LoVo (cell line): ENCODE results near the gene ERI2.
"Not testable (repeated sequence)": the region's sequence is repeated elsewhere in the genome, so short reads cannot be mapped to it uniquely, and the experiment has no call there.

Experiments used
- DNase-seq: peaks from one replicate; pipeline ENCODE4 v3.0.0-alpha.2; 2016; ENCODE audit warnings: low spot score

ERI2 gene

GRCh38 chr16:20763461-20764232, 42.6 kb downstream of the ERI2 start, which contains the start of gene ACSM3:
ACSM3 (plus strand) TSS chr16:20764014; CDS start chr16:20770035, 6,021 bp downstream.
- peak; percentile 92 for DNase-seq

- no peak for DNase-seq
Measured at GRCh38 chr16:20762404-20763123, 43.7 kb downstream of the ERI2 start.

GRCh38 chr16:20761175-20761574, 45.1 kb downstream of the ERI2 start:
- no peak for DNase-seq

- no peak for DNase-seq
Measured at GRCh38 chr16:20760346-20760745, 45.9 kb downstream of the ERI2 start.

DNA sequence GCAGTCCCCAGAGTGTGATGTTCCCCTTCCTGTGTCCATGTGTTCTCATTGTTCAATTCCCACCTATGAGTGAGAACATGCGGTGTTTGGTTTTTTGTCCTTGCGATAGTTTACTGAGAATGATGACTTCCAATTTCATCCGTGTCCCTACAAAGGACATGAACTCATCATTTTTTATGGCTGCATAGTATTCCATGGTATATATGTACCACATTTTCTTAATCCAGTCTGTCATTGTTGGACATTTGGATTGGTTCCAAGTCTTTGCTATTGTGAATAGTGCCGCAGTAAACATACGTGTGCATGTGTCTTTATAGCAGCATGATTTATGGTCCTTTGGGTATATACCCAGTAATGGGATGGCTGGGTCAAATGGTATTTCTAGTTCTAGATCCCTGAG, 50.5 kb downstream of the ERI2 start:
- DNase-seq, result not testable (repeated sequence)

DNA sequence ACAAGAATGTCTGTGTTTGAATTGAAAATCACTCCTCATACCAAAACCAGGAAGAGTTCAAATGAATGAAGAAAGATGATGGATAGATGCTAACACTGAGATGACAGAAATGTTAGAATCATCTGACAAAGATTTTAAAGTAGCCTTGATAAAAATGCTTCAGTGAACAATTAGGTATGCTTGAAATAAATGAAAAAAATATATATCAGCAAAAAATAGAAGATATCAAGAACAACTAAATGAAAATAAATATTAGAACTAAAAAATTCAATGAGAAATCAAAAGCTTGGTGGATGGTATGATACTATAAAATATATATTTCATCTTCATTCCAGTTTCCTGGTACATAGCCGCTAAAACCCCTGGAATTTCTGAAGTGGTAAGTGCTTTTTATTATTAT, 51.0 kb downstream of the ERI2 start:
- DNase-seq, result no peak

- DNase-seq, result no peak
Measured at GRCh38 chr16:20753727-20754126, 52.5 kb downstream of the ERI2 start.

GRCh38 chr16:20750558-20750957, 55.7 kb downstream of the ERI2 start:
- DNase-seq, result no peak

DNA sequence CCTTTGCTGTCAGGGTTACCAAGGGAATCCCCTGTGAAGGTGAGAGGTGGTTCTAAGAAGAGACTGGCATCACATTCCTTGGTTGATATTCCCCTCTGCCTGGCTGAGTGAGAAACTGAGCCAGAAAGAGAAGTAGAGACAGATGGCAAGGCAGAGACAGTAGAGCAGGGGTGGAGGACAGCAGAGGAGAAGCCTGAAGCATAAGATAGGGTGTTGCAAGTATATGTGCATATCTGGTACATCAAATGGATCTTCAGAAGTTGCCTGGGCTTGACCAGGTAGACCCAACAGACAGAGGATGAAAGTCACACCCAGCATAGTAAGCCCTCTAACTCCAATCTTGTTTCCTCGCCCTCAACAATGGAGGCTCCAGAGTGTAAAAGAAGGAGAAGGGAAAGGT, 56.8 kb downstream of the ERI2 start:
- DNase-seq, result no peak

DNA sequence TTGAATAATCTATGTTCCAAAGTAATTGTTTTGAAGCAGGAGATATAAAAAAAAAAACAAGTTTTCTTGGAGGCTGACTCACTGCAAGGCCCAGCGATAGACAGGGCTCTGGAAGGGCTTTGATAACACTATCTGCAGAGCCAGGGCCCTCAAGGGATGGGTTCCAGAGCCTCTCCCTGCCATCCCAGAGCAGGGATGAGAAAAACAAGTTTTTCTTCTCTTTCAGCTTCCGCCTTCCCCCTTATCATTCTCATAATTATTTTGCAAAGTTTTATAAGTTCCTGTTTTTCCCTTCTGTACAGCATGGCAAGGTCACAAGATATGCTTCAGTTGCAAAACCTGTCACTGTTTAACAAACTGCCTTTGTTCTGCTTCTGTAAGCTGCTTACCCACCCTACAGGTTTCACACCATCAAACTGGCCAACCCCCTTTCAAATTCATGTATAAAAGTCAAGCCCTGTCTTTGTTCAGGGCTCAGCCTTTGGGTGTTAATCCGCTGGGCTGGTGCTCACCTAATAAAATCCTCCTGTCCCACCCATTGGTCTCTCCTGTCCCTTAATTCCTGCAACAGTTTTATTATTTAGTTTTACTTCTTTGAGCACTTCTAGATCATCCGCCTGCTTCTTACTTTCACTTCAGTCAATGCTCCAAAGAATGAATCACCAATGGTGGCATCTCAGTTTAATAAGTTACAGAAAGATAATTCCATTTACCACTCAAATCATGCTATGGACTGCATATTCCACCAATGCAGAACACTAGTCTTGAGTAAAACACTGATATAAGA, 59.0 kb downstream of the ERI2 start:
- no peak for DNase-seq

GRCh38 chr16:20746461-20746860, 59.8 kb downstream of the ERI2 start:
- no peak for DNase-seq
